HG03520 (cell line): ENCODE data around the gene MYH4.

ENCODE experiments used
- ATAC-seq: cut with Tn5 transposase; IDR thresholded peaks from one replicate; pipeline ENCODE4 v1.9.1; 2021; ENCODE audit warnings: mild to moderate bottlenecking, moderate library complexity; ENCODE audit not compliant: unreplicated experiment

MYH4 gene

DNA sequence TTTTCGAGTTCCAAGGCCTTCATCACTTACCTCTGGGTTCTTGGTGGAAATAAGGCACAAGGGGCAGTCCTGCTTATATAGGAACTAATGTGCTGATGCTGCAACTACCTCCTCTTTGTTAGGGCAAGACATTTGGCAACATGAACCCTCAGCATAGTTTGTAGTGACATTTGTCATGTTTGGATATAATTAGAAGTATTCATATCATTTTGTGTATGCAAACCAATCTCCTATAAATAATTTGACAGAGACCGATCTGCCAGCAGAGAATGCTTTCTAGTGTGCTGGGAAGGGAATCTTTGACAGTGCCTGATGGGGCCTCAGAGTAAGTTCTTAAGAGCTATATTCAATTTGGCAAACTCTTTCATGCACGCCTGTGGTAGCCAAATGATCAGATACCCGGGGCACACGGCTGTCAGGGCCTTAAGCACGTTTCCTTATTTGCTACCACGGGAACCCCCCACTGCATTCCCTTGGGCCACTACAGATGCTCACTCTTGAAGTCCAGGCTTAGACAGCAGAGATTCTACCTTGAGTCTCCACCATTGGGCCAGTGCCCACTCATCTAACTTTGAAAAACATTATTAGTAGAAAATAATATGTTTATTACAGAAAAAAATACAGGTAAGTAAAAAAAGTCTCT lies 47.3 kb downstream of the MYH4 start, which contains the start of gene MYH8:
Gene MYH8, minus strand, starts transcription at position 51 of the 643 bp plus-strand sequence. CDS start 1,723 bp downstream, outside the sequence.
- no peak for ATAC-seq

DNA sequence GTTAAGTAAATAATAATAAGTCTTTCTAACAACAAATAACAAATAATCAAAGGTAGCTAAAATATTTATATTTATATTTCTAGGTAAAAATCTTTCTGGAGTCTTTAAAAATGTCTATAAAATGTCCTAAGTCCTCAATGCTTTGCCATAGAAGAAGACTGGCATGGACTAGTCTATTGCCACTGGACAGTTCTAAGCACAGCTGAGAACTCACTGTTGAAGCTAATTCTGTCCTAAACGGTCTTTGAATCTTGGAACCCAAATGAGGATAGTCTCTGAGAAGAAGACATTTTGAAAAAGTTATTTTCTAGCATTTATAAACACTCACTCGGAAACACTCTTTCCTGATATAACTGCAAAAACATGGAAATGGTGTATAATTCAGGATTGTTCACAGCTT lies 48.1 kb downstream of the MYH4 start:
- no peak for ATAC-seq

DNA sequence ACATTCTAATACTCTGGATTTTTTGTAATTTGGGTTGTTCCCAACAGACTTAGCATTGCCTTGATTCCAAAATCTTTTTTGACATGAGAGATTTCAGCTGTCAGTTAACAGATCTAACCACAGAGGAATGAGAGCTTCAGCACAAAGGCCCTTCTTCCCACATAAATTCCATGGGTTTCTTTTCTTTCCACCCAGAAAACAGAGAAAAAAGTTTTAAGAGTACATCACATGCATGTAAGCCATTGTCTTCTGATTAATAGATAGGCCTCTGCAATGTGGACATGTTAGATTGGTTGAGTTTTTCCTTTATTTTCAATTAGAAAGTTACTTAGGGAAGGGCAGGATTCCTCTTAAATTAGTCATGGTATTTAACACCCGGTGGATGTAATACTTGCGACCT lies 48.5 kb downstream of the MYH4 start:
- ATAC-seq: no peak

DNA sequence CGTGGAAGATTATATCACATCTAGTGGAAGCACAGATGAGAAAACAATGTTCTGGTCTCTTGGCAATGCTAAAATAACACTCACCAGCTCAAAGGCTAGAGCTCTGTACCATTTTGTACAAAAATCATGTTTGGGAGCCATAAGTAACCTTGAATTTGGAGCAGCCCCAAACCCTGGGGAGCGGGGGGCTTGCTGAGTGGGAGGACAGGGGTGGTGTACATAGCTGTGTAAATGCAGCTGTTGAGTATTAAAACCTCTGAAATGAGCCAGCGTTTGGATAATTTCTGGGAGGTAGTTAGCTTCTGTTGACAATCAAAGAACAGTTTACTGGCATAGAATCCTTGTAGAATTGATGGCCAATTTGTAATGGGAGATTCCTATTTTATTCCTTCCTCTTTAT lies 51.9 kb downstream of the MYH4 start:
- ATAC-seq: no peak

DNA sequence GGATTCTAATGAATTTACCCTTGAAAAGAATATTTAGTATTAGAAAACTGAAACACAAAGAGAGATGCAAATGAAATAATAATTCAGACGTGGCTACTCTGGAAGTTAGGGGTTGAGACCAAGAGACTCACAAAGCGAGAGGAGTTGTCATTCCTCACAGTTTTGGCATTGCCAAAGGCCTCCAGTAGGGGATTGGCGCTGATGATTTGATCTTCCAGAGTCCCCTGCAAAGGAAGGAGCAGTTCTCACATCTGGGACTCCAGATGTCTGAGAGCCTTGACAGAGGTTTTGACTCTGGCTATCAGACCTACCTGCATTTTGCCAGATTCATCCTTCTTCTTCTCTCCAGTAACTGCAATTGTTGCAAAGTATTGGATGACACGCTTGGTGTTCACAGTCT lies 54.2 kb downstream of the MYH4 start:
- ATAC-seq: no peak

DNA sequence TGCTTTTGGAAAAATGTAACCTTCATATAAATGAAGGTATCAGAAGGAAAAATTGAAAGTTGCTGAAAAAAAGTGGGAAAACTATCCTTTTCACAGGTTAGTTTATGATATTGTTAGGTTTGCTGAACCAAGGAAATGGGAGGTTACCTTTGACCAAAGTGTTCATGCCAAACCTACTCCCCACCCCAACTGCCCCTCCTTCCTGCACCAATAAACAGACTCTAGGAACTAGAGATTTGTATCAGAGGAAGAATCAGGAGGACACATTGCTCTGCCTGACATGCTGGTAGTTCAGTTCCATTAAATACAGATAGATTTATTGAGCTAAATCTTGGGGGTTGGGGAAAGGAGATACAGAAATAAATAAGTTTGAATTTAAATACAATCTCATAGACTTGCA lies 65.8 kb downstream of the MYH4 start:
- no peak for ATAC-seq

DNA sequence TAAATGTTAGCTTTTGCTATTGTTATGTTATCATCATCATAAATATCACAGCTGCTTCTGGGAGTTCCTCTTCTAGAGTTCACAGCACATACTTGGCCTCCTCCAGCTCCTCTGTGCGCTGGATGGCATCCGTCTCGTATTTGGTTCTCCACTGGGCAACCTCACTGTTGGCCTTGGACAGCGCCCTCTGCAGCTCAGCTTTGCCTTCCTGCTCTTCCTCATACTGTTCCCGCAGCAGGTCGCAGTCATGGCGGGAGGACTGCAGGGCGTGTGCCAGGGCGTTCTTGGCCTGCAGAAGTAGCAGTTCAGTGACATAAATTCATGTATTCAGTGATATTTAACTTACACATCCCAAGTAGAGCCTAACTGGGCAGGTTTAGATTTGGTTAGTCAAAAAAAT lies 71.0 kb downstream of the MYH4 start:
- ATAC-seq: no peak

DNA sequence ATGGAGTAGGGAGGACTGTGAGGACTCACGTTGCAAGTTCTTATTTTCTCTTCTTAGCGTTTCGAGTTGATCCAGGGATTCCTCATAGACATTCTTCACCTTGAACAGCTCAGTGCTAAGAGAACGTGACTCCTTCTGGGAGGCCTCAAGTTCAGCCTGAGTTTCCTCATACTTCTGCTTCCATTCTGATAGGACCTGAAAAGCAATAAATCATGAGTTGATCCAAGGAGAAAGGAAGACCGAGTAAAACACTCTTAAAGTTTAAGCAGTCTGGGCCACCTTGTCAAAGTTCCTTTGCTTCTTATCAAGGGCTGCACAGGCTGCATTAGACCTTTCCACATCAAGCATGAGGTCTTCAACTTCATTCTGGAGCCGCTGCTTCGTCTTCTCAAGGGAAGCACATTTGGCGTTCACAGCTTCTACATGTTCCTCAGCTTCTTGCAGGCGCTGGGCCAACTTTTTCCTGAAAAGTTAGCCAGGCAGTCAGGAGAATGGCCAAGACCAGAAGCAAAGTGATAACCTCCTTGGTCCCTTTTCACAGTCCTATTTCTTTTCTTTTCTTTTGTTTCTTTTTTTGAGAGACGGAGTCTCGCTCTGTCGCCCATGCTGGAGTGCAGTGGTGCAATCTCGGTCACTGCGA lies 72.7 kb downstream of the MYH4 start:
- no peak for ATAC-seq

DNA sequence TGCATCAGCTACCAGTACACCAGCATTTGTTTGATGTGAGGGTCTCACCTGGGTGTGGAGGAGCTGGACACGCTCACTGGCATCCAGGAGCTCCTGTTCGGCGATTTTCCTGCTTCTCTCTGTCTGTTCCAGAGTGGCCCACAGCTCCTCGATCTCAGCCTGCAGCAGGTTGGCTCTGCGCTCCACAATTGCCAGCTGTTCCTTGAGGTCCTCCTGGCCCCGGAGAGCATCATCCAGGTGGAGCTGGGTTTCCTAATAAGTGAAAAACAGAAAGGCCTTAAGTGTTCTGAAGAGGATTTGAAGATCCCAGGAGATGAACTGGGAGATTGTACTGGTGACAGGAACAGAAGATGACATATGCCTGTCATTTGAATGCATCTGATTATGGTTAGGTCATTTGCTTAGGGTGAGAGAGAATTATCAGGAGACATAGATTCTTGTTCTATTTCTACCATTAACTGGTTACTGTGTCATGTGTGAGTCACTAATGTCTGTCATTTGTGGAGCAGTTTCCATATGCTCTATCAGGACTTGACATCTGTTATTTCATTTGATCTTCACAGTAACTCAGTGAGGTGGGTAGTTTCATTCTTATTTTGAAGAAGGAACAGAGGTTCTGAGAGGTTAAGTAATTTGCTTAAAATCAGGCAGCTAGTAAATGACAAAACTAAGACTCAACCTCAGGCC lies 75.0 kb downstream of the MYH4 start:
- ATAC-seq: no peak
